ENCODE data around the gene MRPS9.

Gene MRPS9

GRCh38 chr2:105078906-105079495, 41.1 kb downstream of the MRPS9 start:
- in situ Hi-C loops (cut with MboI; ENCODE audit: low sequenced_read_pairs): no loop called here

- in situ Hi-C loops (cut with MboI; ENCODE audit: low sequenced_read_pairs): no loop called here
Observed at GRCh38 chr2:105080461-105080860, 42.6 kb downstream of the MRPS9 start.

- in situ Hi-C loops (cut with MboI; ENCODE audit: low sequenced_read_pairs): no loop called here
Observed at GRCh38 chr2:105081006-105081601, 43.2 kb downstream of the MRPS9 start.

- in situ Hi-C loops (cut with MboI; ENCODE audit: low sequenced_read_pairs): no loop called here
Observed at GRCh38 chr2:105082107-105082506, 44.2 kb downstream of the MRPS9 start.

GRCh38 chr2:105085525-105085924, 47.7 kb downstream of the MRPS9 start:
- in situ Hi-C loops (cut with MboI; ENCODE audit: low sequenced_read_pairs): no loop called here

- in situ Hi-C loops (cut with MboI; ENCODE audit: low sequenced_read_pairs): no loop called here
Observed at GRCh38 chr2:105087273-105087672, 49.4 kb downstream of the MRPS9 start.

- in situ Hi-C loops (cut with MboI; ENCODE audit: low sequenced_read_pairs): no loop called here
Observed at GRCh38 chr2:105090091-105090490, 52.2 kb downstream of the MRPS9 start.

GRCh38 chr2:105092797-105093196, 54.9 kb downstream of the MRPS9 start:
- in situ Hi-C loops (cut with MboI; ENCODE audit: low sequenced_read_pairs): no loop called here

- in situ Hi-C loops (cut with MboI; ENCODE audit: low sequenced_read_pairs): no loop called here
Observed at GRCh38 chr2:105099153-105099552, 61.3 kb downstream of the MRPS9 start.

GRCh38 chr2:105100046-105100840, 62.4 kb downstream of the MRPS9 start:
- in situ Hi-C loops (cut with MboI; ENCODE audit: low sequenced_read_pairs): no loop called here

- in situ Hi-C loops (cut with MboI; ENCODE audit: low sequenced_read_pairs): no loop called here
Observed at GRCh38 chr2:105102001-105102400, 64.1 kb downstream of the MRPS9 start.

GRCh38 chr2:105102963-105103421, 65.1 kb downstream of the MRPS9 start:
- in situ Hi-C loops (cut with MboI; ENCODE audit: low sequenced_read_pairs): no loop called here

- in situ Hi-C loops (cut with MboI; ENCODE audit: low sequenced_read_pairs): no loop called here
Observed at GRCh38 chr2:105103481-105103880, 65.6 kb downstream of the MRPS9 start.

- in situ Hi-C loops (cut with MboI; ENCODE audit: low sequenced_read_pairs): no loop called here
Observed at GRCh38 chr2:105104208-105104731, 66.4 kb downstream of the MRPS9 start.

- in situ Hi-C loops (cut with MboI; ENCODE audit: low sequenced_read_pairs): loop anchor here (10.0 kb wide), 1 partner anchor 124 kb away; no protein-coding TSS in a partner anchor
Observed at GRCh38 chr2:105110295-105110829, 72.5 kb downstream of the MRPS9 start.

GRCh38 chr2:105111365-105112150, 73.7 kb downstream of the MRPS9 start:
- in situ Hi-C loops (cut with MboI; ENCODE audit: low sequenced_read_pairs): loop anchor here (10.0 kb wide), 1 partner anchor 123 kb away; no protein-coding TSS in a partner anchor

- in situ Hi-C loops (cut with MboI; ENCODE audit: low sequenced_read_pairs): loop anchor here (10.0 kb wide), 1 partner anchor 122 kb away; no protein-coding TSS in a partner anchor
Observed at GRCh38 chr2:105112345-105112744, 74.5 kb downstream of the MRPS9 start.

GRCh38 chr2:105113616-105114291, 75.9 kb downstream of the MRPS9 start:
- in situ Hi-C loops (cut with MboI; ENCODE audit: low sequenced_read_pairs): loop anchor here (10.0 kb wide), 1 partner anchor 121 kb away; no protein-coding TSS in a partner anchor

- in situ Hi-C loops (cut with MboI; ENCODE audit: low sequenced_read_pairs): loop anchor here (10.0 kb wide), 1 partner anchor 120 kb away; no protein-coding TSS in a partner anchor
Observed at GRCh38 chr2:105114551-105114950, 76.7 kb downstream of the MRPS9 start.

- in situ Hi-C loops (cut with MboI; ENCODE audit: low sequenced_read_pairs): loop anchor here (10.0 kb wide), 1 partner anchor 118 kb away; no protein-coding TSS in a partner anchor
Observed at GRCh38 chr2:105116348-105116747, 78.5 kb downstream of the MRPS9 start.
